Sigmoid colon (tissue), 7 donors: ENCODE data around the gene PGR. TPM values are rescaled to one million over a fixed set of nuclear protein-coding genes. Genes with fewer than 3 reads are reported as not detected.

ENCODE experiments used
- DNase-seq: peaks from one replicate; pipeline ENCODE4 v3.0.0-alpha.2; 2019
- H3K27ac ChIP-seq, 4 donors: fragments of 200-600 bp; sonication (generic); one replicate each; pipeline ENCODE4 v1.5.1; 2016 to 2019; ENCODE audit warnings: mild to moderate bottlenecking in 1 of 4
- H3K27me3 ChIP-seq, 3 donors: fragments of 200-600 bp; sonication (generic); one replicate each; pipeline ENCODE4 v1.5.1; 2019; ENCODE audit warnings: mild to moderate bottlenecking in 1 of 3
- H3K36me3 ChIP-seq, 4 donors: fragments of 200-600 bp; sonication (generic); one replicate each; pipeline ENCODE4 v1.5.1; 2016 to 2019
- H3K4me1 ChIP-seq, 4 donors: fragments of 200-600 bp; sonication (generic); one replicate each; pipeline ENCODE4 v1.5.1; 2017 to 2019
- H3K4me3 ChIP-seq, 4 donors: fragments of 200-600 bp; sonication (generic); one replicate each; pipeline ENCODE4 v1.5.1; 2017 to 2019; ENCODE audit warnings: mild to moderate bottlenecking in 2 of 4, moderate library complexity in 1 of 4
- H3K9me3 ChIP-seq, 4 donors: fragments of 200-600 bp in 3 of 4; sonication (generic) in 3 of 4; one replicate each; pipeline versions ENCODE4 v1.5.1 to v1.6.1; 2013 to 2019
- EP300 ChIP-seq, 4 donors: sonication (generic); formaldehyde crosslinking; IDR thresholded peaks; one replicate each; pipeline ENCODE4 v1.6.1; 2017; ENCODE audit warnings: antibody characterized with exemption in 4 of 4
- POLR2A ChIP-seq, 2 donors: fragments of 450-650 bp; IDR thresholded peaks; one replicate each; pipeline ENCODE4 v1.6.1; 2016; ENCODE audit warnings: antibody characterized with exemption in 2 of 2, mild to moderate bottlenecking in 2 of 2, moderate library complexity in 2 of 2
- POLR2AphosphoS5 ChIP-seq, 4 donors: sonication (generic); formaldehyde crosslinking; IDR thresholded peaks; one replicate each; pipeline ENCODE4 v1.6.1; 2017; ENCODE audit warnings: antibody characterized with exemption in 4 of 4
- WGBS, 2 donors: extraction: QIAGEN DNeasy Blood & Tissue Kit; methylation state at CpG; one replicate each; pipeline ENCODE4 v1.1.7; 2013; 5-methylcytosine and 5-hydroxymethylcytosine counted together
- intact Hi-C: fragments of 100-400 bp; cut with DNase I; formaldehyde crosslinking; loops from one replicate; pipeline ENCODE4 v1.15.1; 2023
- polyA plus RNA-seq, 3 donors: library from polyadenylated mRNA; stranded (reverse); fragments of 200-250 nt; gene quantifications; one replicate each; pipeline ENCODE4 v1.2.3, GENCODE V29; 2013
- total RNA-seq, 4 donors: library from RNA; depleted of rRNA; stranded (reverse); fragments of >200 nt; gene quantifications; one replicate each; pipeline ENCODE4 v1.1.0, GENCODE V29; 2016
- TF ChIP-seq, protein P1 (sequence below), 4 experiments: fragments of 450-650 bp in 3 of 4; fragments of 200-600 bp in 1 of 4; IDR thresholded peaks; one replicate each; pipeline ENCODE4 v1.5.1; 2016 to 2019; ENCODE audit warnings: antibody characterized with exemption in 4 of 4, mild to moderate bottlenecking in 3 of 4, moderate library complexity in 2 of 4
- donor health status: healthy with polysubstance abuse.
- donor health status: Bipolar disorder and iron deficiency.
- donor health status: healthy.

The PGR gene
- total and polyA plus RNA-seq, 7 donors, result under 0.01 to 12.2 (median 10.3) TPM

DNA sequence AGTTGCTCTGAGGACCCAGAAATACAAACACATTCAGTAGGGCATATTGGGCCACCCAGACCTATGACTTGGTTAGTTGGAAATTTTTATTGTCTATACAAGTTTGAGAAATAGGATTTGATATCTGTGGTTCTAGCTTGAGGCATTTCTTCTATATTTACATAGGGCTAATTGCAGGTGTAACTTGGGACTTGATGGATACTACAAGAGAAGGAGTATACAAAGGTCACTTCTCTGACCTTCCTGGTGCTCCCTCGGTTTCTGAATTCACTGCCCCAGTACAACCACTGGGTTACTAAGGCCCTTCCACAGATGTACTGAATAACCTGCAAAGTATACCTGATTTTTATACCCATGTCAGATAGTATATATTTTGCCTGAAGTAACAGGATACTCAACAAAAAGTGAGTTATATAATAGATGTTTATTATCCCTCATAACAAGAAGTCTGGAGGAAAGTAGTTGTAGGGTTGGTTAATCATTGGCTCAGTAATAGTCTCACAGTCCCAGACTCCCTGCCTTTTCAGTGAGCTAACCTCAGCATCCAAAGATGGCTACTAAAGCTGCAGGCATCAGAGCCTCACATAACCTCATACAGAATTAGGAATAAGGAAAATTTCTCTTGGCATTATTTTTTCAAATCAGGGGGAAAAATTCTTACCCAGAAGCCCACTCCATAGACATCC, 8.8 kb upstream of the PGR start:
- WGBS, 2 donors, result 18 to 52% methylated on average over 1 of the region's 1 CpG
- H3K4me1 ChIP-seq, result no peaks in the 10 kb centered on the region
- no peak for DNase-seq

DNA sequence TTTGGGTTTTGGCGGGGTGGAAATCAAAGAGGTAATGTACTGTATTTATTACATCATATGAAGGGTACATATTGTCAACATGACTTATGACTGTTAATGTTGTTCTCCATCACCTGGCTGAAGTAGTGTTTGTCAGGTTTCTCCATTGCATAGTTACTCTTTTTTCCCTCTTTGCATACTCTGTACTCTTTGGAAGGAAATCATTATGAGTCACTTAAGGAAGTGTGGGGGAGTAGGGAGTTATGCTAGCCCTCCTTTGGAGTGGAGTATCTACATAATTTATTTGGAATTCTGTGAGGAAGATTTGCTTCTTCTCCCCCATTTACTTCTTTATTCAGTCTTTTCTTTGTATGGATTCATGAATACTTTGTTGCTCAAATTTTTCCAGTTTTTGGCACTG, 3.6 kb upstream of the PGR start:
- Histone ChIP-seq H3K27ac (no peak overlapping the region), H3K27me3 (peaks cover 0 to 11% (median 0%) of the 10 kb centered on the region in 3 donors), H3K4me3 (no peak overlapping the region), H3K4me1 (peaks cover 0 to 16% (median 11%) of the 10 kb centered on the region in 4 donors), H3K36me3 (no peaks in the 10 kb centered on the region), H3K9me3 (no peaks in the 10 kb centered on the region)
- intact Hi-C loops, result no loop called here
- TF ChIP-seq EP300 (IDR thresholded peaks at IDR 0.05) (no peak), POLR2AphosphoS5 (IDR thresholded peaks at IDR 0.05) (no peak), POLR2A (IDR thresholded peaks at IDR 0.05) (no peak)
- TF ChIP-seq, protein P1, sequence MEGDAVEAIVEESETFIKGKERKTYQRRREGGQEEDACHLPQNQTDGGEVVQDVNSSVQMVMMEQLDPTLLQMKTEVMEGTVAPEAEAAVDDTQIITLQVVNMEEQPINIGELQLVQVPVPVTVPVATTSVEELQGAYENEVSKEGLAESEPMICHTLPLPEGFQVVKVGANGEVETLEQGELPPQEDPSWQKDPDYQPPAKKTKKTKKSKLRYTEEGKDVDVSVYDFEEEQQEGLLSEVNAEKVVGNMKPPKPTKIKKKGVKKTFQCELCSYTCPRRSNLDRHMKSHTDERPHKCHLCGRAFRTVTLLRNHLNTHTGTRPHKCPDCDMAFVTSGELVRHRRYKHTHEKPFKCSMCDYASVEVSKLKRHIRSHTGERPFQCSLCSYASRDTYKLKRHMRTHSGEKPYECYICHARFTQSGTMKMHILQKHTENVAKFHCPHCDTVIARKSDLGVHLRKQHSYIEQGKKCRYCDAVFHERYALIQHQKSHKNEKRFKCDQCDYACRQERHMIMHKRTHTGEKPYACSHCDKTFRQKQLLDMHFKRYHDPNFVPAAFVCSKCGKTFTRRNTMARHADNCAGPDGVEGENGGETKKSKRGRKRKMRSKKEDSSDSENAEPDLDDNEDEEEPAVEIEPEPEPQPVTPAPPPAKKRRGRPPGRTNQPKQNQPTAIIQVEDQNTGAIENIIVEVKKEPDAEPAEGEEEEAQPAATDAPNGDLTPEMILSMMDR (IDR thresholded peaks at IDR 0.05), result no peak
- WGBS, 2 donors, result 93 to 96% methylated on average over 1 of the region's 1 CpG
- DNase-seq, result no peak

More for the DNA sequence above, 8.8 kb upstream of the PGR start:
- Histone ChIP-seq H3K9me3 (no peaks in the 10 kb centered on the region), H3K36me3 (no peaks in the 10 kb centered on the region), H3K27ac (no peak overlapping the region), H3K4me3 (no peak overlapping the region), H3K27me3 (no peaks in the 10 kb centered on the region)
- TF ChIP-seq POLR2AphosphoS5 (IDR thresholded peaks at IDR 0.05), result no peak
- TF ChIP-seq, protein P1 (IDR thresholded peaks at IDR 0.05), result no peak
- TF ChIP-seq EP300 (IDR thresholded peaks at IDR 0.05), result no peak
- no peak for TF ChIP-seq POLR2A (IDR thresholded peaks at IDR 0.05)
- intact Hi-C loops, result no loop called here

GRCh38 chr11:101128571-101129202, 926 bp downstream of the PGR start:
- TF ChIP-seq EP300 (IDR thresholded peaks at IDR 0.05) (no peak), POLR2A (IDR thresholded peaks at IDR 0.05) (no peak), POLR2AphosphoS5 (IDR thresholded peaks at IDR 0.05) (no peak)
- TF ChIP-seq, protein P1 (IDR thresholded peaks at IDR 0.05), result no peak
- H3K4me1 ChIP-seq, result peaks cover 0 to 29% (median 17%) of the 10 kb centered on the region in 4 donors
- DNase-seq, result peak; percentile 68
- peak overlapping the region; percentile 78 to 86 (median 80) for H3K27ac ChIP-seq
- peaks cover 0 to 18% (median 0%) of the 10 kb centered on the region in 3 donors for H3K27me3 ChIP-seq
- intact Hi-C loops, result loop anchor here (10.0 kb wide), 4 partner anchors 56 to 456 kb away; partner anchors contain the start of gene TRPC6
- H3K9me3 ChIP-seq, result no peaks in the 10 kb centered on the region
- 4 to 6% methylated on average over 38 of the region's 38 CpGs for WGBS, 2 donors
- H3K4me3 ChIP-seq, result peak overlapping the region; percentile 62 to 79 (median 73)
- H3K36me3 ChIP-seq, result no peaks in the 10 kb centered on the region

GRCh38 chr11:101127699-101128570, 1.7 kb downstream of the PGR start:
- Histone ChIP-seq H3K27ac (peak overlapping the region; percentile 78 to 86 (median 80)), H3K36me3 (no peaks in the 10 kb centered on the region), H3K4me1 (peaks cover 0 to 29% (median 17%) of the 10 kb centered on the region in 4 donors), H3K4me3 (peak overlapping the region; percentile 62 to 79 (median 73)), H3K27me3 (peaks cover 0 to 18% (median 0%) of the 10 kb centered on the region in 3 donors), H3K9me3 (no peaks in the 10 kb centered on the region)
- 2 to 3% methylated on average over 93 of the region's 93 CpGs for WGBS, 2 donors
- DNase-seq, result peak; percentile 71
- TF ChIP-seq, protein P1 (IDR thresholded peaks at IDR 0.05), result no peak
- no peak for TF ChIP-seq POLR2A (IDR thresholded peaks at IDR 0.05)
- TF ChIP-seq POLR2AphosphoS5 (IDR thresholded peaks at IDR 0.05), result no peak
- TF ChIP-seq EP300 (IDR thresholded peaks at IDR 0.05), result no peak
- intact Hi-C loops, result loop anchor here (10.0 kb wide), 4 partner anchors 57 to 457 kb away; partner anchors contain the start of gene TRPC6
